ENCODE results near the gene SLC1A3. TPM values are rescaled to one million over a fixed set of nuclear protein-coding genes. Genes with fewer than 3 reads are reported as not detected.

Gene SLC1A3
- total RNA-seq, 1 experiment from 2014 or later = 17.0 TPM

DNA sequence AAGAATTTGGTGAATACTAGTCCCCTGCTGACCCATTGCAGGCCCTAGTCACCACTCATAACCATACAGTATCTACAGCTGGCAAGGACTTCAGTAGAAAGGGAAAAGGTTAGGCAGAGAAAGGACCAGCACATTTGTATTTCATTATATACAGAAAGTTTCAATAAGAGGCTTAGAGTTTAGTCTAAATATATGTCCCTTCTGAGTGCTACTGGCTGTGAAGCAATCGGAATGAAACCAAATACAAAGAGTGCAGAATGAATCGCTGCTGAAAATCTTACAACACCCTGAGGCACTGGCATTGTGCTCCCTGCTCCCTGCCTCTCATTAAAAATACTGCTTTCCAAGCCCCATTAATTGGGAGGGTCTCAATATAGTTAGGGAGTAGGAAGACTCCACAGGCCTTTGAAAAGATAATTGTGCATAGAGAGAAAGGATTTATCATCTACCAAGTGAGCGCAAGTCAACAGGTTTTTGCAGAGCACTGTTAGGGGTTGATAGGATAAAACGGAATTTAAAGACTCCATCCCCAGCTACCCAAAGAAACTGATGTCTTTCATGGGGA, 110.8 kb downstream of the SLC1A3 start:
- no peak for DNase-seq (ENCODE audit: low read depth)

DNA sequence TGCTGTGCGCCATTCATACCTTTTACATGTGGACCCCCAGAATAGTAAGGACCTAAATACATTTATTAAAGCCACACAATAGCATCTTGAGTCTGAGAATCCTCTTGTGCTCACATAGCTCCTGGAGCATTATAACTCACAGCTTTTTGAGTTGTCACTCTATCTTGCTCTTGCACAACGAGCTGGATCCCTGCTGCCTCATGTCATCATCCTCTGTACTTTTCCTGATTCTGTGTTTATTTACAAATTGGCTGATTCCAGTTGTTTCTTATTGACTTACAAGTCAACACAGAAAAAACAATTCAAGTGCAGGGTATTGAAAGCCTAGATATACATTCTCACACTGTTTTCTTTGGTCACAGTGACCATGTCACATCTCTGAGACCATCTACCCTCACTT, 112.9 kb downstream of the SLC1A3 start:
- DNase-seq (ENCODE audit: low read depth) = no peak

DNA sequence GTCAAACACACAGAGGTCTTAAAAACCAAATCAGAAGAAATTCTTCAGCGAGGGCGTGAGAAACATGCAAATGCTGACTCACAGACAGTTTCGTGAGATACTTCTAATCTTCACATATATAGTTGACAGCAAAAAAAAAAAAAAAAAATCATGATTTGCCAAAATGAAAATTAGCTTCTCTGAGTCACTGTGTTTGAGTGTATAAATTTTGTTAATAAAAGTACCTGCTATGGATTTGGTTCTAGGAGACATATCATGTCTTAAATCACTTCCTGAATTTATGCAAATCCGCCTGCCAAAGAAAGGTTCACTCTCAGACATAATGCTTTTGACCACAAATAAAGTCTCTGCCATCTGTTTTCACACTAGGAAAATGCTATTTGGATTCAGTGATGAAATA, 114.3 kb downstream of the SLC1A3 start:
- DNase-seq (ENCODE audit: low read depth) = no peak

DNA sequence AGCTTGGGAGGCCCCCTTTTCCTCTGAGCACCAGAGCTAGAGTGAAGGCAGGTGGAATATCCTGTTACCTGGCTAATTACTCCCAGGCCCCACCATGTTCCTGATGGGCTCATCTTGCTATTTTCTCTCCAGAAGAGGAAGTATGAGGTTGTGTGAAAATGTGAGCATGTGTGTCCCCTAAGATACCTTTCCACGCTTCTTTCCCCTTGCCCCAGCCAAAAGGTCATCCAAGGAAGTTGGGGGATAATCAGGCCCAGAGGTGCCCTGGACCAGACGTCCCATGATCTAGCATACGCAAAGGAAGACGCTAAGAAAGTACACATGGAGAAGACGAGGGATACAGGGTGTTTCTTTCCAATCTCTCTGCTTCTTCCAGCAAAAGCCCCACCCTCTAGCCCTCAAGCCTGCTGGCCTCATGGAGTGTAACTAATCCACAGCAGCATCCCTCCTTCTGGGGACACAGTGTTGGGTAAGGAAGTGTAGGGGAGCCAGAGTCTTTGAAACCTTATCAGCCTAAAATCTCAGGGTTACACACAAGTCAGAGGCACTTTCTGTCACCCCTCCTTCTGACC, 115.3 kb downstream of the SLC1A3 start:
- DNase-seq (ENCODE audit: low read depth) = no peak

DNA sequence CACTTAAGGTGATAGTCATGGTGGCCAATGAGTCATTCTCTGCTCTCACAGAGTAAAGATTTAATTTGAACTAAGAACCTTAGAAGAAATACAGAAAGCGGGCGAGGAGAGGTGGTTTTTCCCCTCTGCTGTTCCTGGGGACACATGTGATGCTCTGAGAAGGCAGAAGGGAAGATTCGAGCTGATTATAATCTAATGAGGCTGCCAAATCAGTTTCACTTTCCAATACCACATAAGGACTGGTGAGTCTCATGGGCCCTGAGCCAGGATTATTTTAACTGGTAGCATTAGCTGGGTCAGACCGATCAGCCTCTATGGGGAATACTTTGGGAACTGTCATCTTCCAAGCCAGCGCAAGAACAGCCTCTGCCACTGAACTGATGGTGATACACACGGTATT, 116.5 kb downstream of the SLC1A3 start:
- DNase-seq (ENCODE audit: low read depth) = peak; percentile 58

DNA sequence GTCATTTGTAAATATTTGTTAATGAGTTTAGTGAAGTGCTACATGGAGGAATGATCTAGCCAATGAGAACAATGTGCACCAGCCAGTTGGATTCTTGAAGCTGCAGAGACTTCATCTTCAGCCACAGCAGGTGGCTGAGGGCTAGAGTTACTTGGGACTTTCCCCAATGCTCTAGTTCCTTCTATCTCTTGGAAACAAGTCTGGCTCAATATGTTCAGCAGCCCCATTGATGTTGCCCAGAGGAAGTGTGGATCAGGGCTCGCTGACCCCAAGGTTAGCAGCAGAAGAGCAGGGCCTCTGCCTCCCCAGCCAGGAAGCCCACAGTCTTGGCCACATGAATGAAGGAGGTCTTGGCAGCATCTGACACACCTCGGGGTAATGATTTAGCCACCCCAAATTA, 117.5 kb downstream of the SLC1A3 start:
- no peak for DNase-seq (ENCODE audit: low read depth)

DNA sequence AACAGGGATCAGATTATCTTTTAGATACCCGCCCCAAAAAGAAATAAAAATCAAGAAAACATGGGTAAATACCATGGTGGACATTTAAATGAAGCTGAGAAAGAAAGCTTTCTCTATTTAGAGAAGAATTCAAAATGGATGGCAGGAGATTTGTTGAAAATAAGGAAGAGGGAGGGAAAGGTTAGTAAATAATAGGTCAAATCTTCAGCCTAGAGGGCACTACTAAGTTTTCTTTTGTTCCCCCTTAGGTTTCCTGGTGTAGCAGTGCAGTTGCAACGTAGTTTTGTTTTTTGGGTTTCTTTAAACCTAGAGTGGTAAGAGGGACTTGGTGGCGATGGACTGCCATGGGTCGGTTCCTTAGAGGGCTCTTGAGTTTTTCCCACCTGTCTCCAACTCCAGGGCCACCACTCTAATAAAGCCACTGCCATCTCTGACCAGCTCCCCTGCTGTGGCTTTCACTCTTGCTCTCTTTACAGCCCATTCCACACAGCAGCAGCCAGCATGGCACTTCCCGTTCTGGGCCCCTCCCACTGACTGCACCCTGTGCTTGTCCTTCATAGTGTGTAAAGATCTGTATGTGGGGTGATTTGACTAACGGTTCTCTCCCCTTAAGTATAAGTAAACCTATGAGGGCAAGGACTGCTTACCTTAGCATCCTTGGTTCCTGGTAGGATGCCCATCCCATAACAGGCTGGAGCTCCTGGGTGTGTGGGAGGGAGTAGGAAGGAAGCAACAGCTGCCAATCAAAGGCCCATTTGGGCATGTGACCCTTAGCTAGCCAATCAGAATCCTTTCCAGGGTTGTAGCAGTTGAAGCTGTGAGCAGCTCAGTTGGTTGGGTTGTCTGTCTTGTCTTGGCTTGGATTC, 118.3 kb downstream of the SLC1A3 start:
- DNase-seq (ENCODE audit: low read depth) = peak; percentile 60

DNA sequence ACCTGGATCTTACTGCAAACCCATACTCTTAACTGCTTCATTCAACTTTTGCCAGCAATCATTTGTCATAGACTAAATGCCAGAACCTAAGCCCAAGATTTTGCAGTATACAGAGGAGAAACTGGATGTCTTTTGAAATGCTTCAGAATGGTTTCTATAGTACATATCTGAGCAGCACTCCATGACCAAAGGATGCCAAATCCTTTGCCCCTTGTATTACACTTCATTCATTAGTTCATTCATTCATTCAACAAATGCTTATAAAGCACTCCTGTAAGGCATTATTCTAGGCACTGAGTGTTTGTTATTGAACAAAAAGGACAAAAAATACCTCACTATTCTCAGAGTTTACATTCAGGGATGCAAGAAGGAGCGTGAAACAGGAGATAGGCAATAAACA, 119.9 kb downstream of the SLC1A3 start:
- no peak for DNase-seq (ENCODE audit: low read depth)

DNA sequence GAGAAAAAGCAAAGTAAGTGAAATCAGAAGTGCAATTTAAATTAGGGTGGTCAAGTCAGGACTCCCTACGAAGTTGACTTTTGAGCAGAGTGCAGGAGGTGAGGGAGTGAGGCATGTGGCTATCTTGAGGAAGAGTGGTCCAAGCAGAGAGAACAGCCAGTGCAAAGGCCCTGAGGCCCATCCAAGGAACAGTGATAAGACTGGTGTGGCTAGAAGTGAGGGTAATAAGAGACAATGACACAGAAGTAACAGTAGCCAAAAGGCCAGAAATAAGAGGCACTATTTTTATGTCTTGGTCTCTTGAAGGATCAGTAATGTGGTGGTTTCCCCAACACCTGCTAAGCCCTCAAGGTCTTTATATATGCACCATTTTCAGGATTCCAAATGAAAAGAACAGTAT, 120.4 kb downstream of the SLC1A3 start:
- DNase-seq (ENCODE audit: low read depth) = no peak

DNA sequence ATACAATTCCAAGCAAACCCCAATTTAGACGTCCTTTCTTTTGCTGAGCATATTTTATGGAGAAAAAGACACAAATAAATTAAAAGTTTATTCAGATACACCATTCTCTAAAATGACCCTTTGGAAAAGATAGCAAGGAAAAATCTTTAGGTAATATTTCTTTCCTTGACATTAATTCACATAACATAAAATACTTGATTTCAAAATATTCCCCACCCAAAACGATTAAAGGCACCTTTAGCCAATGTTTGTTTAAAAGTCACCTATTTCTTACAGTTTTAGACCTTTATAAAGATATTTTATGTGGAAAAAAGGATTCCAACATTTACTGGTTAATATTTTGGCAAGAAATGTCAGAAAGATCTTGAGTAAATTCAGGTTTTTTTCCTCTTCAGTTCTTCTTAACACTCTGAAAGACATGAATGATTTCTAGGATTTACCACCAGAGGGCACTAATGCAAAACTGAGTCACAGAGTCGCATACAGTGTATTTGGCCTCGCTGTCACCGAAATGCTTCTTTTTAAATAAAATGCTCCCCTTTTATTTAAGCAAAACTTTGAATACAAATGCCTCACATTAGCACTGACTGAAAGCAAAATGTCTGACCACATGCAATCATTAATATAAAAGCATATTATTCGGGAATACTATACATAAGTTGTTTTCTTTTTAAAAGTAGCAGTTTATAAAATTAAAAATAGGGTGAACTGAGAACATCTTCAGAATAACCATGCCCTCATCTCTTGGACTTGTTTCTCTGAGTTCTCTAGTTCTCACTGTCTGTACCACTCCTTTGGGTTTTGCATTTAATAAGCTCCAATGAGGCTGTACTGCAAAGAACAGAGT, 122.5 kb downstream of the SLC1A3 start:
- DNase-seq (ENCODE audit: low read depth) = peak; percentile 76

DNA sequence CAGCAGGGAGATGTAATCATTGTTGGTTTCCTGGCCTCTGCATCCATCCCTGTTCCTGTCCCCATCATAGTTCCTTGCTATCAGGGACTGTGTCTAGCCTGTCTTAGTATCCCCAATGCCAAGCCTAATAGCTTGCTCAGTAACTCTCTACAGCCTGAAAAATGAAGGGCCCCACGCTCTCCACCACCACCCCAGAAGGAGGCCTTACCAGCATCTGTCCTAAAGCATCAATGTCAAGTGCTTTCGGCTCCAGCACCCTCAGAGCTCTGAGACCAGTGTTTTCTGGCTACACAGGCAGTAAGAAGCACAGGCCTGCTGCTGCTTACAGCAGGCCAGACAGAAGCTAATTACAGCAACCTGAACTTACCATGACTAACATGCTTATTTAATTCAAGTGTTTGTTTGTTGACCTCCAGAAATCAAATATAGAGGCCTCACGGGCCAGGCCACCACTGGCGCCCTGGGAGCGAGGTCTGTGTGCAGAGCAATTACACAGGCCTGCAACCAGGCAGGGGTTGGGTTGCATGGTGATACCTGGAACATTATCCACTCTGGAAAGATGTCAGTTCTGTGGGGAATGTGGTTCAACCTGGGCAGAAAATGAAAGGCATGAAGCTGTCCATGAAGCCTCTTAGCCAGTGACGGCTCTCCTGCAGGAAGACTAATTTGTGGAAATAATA, 124.3 kb downstream of the SLC1A3 start:
- DNase-seq (ENCODE audit: low read depth) = no peak

DNA sequence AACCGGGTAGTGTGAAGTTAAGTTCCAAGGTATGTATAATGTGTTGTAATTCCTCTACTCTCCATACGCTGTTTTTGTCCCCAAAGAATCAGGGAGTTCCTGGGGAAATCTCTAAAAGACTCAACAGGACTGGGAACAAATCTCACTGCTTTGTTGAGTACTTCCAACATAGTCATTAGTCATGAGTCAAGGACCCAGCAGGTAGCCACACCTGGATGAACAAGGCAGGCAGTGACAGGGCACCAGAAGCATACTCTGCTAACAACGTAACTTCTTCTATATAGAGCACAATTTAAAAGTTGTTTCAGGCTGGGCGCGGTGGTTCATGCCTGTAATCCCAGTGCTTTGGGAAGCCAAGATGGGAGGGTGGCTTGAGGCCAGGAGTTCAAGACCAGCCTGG, 126.8 kb downstream of the SLC1A3 start:
- no peak for DNase-seq (ENCODE audit: low read depth)

DNA sequence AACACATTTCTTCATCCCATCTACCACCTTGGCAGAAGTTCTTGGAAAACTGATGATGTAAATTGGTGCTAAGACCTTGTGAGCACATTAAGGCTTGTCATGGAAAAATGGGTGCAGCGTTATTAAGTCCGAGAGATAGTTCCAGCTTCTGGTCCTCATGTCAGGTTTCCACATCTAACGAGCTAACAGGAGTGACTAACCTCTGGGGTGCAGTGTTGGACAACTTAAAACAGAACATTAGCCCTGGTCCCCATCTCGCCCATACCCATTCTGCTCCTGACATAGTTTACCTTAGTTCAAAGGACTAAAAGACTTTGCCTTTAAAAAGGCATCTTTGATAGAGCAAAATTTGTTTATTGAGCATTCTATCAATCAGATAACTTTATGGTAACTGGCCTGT, 128.0 kb downstream of the SLC1A3 start:
- DNase-seq (ENCODE audit: low read depth) = peak; percentile 60

DNA sequence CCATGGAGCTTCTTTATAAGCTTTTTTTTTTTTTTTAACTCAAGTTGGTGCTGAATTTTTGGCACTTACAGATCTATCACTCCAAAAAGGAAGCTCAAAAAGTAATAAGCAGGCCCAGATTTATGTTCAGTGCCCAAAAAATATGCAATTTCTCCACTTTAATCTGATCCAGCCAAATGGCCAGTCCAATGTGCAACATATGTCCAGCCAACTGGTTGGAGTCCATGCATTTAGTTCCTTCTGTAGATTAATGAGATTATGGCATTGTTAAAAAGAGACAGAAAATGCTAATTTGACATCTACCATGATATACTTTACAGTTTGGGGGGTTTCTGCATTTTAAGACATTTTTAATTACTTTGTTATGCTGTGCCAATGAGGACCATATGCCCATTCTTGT, 129.5 kb downstream of the SLC1A3 start:
- DNase-seq (ENCODE audit: low read depth) = no peak

All from M059J (cell line).